Measurements from ENCODE around the gene PAQR7.
A peak's percentile ranks its signal among the peaks of the same experiment; 100 is the strongest.

PAQR7 gene, protein sequence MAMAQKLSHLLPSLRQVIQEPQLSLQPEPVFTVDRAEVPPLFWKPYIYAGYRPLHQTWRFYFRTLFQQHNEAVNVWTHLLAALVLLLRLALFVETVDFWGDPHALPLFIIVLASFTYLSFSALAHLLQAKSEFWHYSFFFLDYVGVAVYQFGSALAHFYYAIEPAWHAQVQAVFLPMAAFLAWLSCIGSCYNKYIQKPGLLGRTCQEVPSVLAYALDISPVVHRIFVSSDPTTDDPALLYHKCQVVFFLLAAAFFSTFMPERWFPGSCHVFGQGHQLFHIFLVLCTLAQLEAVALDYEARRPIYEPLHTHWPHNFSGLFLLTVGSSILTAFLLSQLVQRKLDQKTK

DNA sequence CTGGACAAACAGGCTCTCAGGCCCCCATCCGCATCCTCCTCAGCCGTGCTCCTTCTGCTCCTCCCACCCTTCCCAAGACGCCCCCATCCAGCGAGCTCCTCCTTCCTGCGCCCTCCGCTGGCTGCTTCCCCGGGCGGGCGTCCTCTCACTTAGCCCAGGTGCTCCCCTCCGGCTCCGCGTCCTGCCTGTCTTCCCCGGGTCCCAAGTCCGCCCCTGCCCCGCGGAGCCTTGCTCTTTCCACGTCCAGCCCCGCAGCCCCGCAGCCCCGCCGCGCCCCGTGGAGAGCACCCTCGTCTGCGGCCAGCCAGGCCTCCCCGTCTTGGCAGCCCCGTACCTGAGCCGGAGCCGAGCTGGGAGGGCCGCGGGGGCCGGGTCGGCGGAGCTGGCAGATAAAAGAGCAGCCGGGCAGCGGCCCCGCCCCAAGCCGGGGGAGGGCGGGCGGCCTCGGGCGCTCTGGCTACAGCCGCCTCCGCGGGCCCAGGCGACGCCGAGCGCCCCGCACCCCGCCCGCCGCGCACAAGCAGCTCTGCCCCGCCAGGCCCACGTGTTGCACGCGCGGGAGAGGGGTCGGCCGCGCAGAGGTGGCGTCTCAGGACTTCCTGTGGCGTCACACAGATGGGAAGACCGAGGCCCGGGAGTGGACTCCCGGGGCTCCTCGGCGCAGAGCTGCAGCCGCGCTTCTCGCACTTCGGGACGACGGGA lies at the start of gene PAQR7:
Gene PAQR7, minus strand, starts transcription at position 555 of the 702 bp plus-strand sequence. CDS start 11,869 bp downstream, outside the sequence.
- TF ChIP-seq ZFX (IDR thresholded peaks at IDR 0.05): no peak
- TF ChIP-seq, protein P1, sequence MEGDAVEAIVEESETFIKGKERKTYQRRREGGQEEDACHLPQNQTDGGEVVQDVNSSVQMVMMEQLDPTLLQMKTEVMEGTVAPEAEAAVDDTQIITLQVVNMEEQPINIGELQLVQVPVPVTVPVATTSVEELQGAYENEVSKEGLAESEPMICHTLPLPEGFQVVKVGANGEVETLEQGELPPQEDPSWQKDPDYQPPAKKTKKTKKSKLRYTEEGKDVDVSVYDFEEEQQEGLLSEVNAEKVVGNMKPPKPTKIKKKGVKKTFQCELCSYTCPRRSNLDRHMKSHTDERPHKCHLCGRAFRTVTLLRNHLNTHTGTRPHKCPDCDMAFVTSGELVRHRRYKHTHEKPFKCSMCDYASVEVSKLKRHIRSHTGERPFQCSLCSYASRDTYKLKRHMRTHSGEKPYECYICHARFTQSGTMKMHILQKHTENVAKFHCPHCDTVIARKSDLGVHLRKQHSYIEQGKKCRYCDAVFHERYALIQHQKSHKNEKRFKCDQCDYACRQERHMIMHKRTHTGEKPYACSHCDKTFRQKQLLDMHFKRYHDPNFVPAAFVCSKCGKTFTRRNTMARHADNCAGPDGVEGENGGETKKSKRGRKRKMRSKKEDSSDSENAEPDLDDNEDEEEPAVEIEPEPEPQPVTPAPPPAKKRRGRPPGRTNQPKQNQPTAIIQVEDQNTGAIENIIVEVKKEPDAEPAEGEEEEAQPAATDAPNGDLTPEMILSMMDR (conservative IDR thresholded peaks at IDR 0.05): no peak
- H3K27ac ChIP-seq: peak within 1 kb of the TSS; percentile 46

DNA sequence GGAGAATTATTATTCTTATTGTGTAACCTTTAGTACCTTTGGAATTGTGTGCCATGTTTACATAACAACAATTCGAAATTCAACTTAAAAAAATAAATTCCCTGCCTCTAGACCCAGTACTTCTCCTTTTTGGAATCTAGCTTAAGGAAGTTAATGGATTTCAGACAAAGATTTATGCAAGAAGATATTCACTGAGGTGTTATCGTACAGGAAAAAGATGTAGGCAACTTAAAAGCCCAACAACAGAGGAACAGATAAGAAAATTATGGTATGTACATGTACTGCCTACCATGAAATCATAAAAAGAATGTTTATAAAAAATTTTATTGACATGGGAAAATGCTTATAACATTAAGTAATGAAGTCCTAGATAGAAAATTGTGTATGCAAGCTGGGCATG lies 48.9 kb upstream of the PAQR7 start:
- no peak overlapping the region for H3K27ac ChIP-seq
- TF ChIP-seq, protein P1 (conservative IDR thresholded peaks at IDR 0.05): no peak
- TF ChIP-seq ZFX (IDR thresholded peaks at IDR 0.05): no peak

DNA sequence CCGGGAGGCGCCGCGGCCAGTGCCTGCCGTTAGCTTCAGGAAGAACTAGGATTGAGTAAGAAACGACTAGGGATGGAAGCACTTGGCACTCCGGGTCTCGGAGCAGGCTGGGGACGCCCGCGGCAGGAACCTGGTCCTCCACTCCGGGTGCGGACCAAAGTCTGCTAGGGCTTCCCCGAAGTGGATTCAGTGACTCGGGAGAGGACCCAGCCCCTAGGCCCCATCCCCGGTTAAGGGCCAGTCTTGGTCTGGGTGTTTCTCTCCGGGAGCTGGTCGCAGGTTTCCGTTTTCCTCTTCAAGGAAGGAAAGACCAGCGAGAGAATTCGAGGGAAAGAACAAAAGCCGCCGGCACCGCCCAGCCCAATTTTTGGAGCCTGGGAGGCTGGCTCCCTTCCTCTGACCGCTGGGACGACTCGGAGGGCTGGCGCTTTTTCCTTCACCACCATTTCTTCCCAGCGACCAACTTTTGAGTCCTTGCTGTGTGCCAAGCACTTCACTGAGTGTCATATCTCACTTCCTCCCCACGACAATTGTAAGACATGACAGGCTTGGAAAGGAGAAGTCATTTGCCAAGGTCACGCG lies 47.6 kb upstream of the PAQR7 start:
- no peak overlapping the region for H3K27ac ChIP-seq
- TF ChIP-seq, protein P1 (conservative IDR thresholded peaks at IDR 0.05): no peak
- no peak for TF ChIP-seq ZFX (IDR thresholded peaks at IDR 0.05)

GRCh38 chr1:25922056-25922970 lies 46.8 kb upstream of the PAQR7 start:
- H3K27ac ChIP-seq: no peak overlapping the region
- no peak for TF ChIP-seq ZFX (IDR thresholded peaks at IDR 0.05)
- TF ChIP-seq, protein P1 (conservative IDR thresholded peaks at IDR 0.05): no peak

DNA sequence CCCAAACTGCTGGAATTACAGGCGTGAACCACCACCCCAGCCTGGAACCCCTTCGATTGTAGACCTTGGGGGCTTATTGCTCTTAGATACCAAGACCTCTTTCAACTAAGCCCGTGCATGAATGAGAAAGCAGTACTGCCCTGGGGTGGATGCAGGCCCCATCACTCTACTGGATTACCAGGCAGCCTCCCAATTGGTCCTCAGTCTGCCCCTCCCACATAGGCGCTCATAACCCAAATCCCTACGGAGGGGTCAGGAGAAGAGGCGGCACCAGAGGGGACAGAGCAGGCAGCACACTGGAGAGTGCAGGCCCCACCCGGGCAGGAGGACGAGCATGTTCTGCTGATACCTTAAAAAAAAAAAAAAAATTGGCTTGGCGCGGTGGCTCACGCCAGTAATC lies 43.1 kb upstream of the PAQR7 start:
- TF ChIP-seq, protein P1 (conservative IDR thresholded peaks at IDR 0.05): no peak
- no peak for TF ChIP-seq ZFX (IDR thresholded peaks at IDR 0.05)
- H3K27ac ChIP-seq: no peak overlapping the region

- H3K27ac ChIP-seq: no peak overlapping the region
- TF ChIP-seq, protein P1 (conservative IDR thresholded peaks at IDR 0.05): no peak
- no peak for TF ChIP-seq ZFX (IDR thresholded peaks at IDR 0.05)
These were observed 42.5 kb upstream of the PAQR7 start for GRCh38 chr1:25917996-25918395.
